HepG2 (cell line): Measurements from ENCODE around the gene NIP7. TPM values are rescaled to one million over a fixed set of nuclear protein-coding genes. Genes with fewer than 3 reads are reported as not detected.

Experiments
- CREM ChIP-seq, 2 experiments: sonication (generic) in 1 of 2; formaldehyde crosslinking in 1 of 2; IDR thresholded peaks; 2 replicates each; pipeline versions ENCODE4 v1.4.0 to v1.6.1; 2016 to 2020; ENCODE audit warnings: antibody characterized with exemption in 1 of 2, mild to moderate bottlenecking in 1 of 2, missing genetic modification reagents in 1 of 2
- HNF4G ChIP-seq, 2 experiments: sonication (generic) in 1 of 2; formaldehyde crosslinking in 1 of 2; IDR thresholded peaks; 2 replicates each; pipeline versions ENCODE4 v1.4.0 to v1.6.1; 2011 to 2020; ENCODE audit warnings: borderline replicate concordance in 2 of 2, low read depth in 2 of 2, mild to moderate bottlenecking in 2 of 2, low read length in 1 of 2, missing genetic modification reagents in 1 of 2, moderate library complexity in 1 of 2
- MTA1 ChIP-seq: sonication (generic); formaldehyde crosslinking; IDR thresholded peaks from 2 replicates; pipeline ENCODE4 v1.4.0; 2020; ENCODE audit warnings: missing genetic modification reagents, mild to moderate bottlenecking, borderline replicate concordance
- NAIF1 ChIP-seq: sonication (generic); formaldehyde crosslinking; IDR thresholded peaks from 2 replicates; pipeline ENCODE4 v1.5.0; 2020; ENCODE audit warnings: mild to moderate bottlenecking, missing genetic modification reagents, borderline replicate concordance
- NFYB ChIP-seq: sonication (generic); formaldehyde crosslinking; IDR thresholded peaks from 2 replicates; pipeline ENCODE4 v1.4.0; 2020; ENCODE audit warnings: missing genetic modification reagents
- POLR2AphosphoS2 ChIP-seq: IDR thresholded peaks from 2 replicates; pipeline ENCODE4 v1.6.1; 2011; ENCODE audit warnings: low read depth, low read length, improper control_type of control experiment
- RBAK ChIP-seq: sonication (generic); formaldehyde crosslinking; IDR thresholded peaks from 2 replicates; pipeline ENCODE4 v1.5.1; 2020; ENCODE audit warnings: mild to moderate bottlenecking, missing genetic modification reagents
- SCMH1 ChIP-seq: sonication (generic); formaldehyde crosslinking; IDR thresholded peaks from 2 replicates; pipeline ENCODE4 v1.9.0; 2021; ENCODE audit warnings: missing genetic modification reagents, mild to moderate bottlenecking, borderline replicate concordance
- SNAI1 ChIP-seq: sonication (generic); formaldehyde crosslinking; IDR thresholded peaks from 2 replicates; pipeline ENCODE4 v1.5.0; 2020; ENCODE audit warnings: mild to moderate bottlenecking, missing genetic modification reagents, borderline replicate concordance
- ZBTB49 ChIP-seq: sonication (generic); formaldehyde crosslinking; IDR thresholded peaks from 2 replicates; pipeline ENCODE4 v1.4.0; 2020; ENCODE audit warnings: missing genetic modification reagents, borderline replicate concordance
- ZBTB7A ChIP-seq: sonication (generic); formaldehyde crosslinking; IDR thresholded peaks from 2 replicates; pipeline ENCODE4 v1.8.0; 2022; ENCODE audit warnings: mild to moderate bottlenecking, missing genetic modification reagents
- ZNF513 ChIP-seq: sonication (generic); formaldehyde crosslinking; conservative IDR thresholded peaks from 2 replicates; pipeline ENCODE4 v1.5.0; 2020; ENCODE audit warnings: missing genetic modification reagents
- ZNF597 ChIP-seq: sonication (generic); formaldehyde crosslinking; IDR thresholded peaks from 2 replicates; pipeline ENCODE4 v1.5.0; 2020; ENCODE audit warnings: missing genetic modification reagents
- ZNF816 ChIP-seq: sonication (generic); formaldehyde crosslinking; IDR thresholded peaks from 2 replicates; pipeline ENCODE4 v1.8.0; 2022; ENCODE audit warnings: missing genetic modification reagents, mild to moderate bottlenecking, borderline replicate concordance
- polyA plus RNA-seq, 8 experiments: library from polyadenylated mRNA; depleted of rRNA in 3 of 8; stranded (reverse) in 7 of 8; unstranded in 1 of 8; fragments of >200 nt; fragmentation: Illumina TruSeq in 4 of 8; extraction: Trizol in 4 of 8; gene quantifications; 2 replicates each; pipeline versions ENCODE4 v1.2.1 to v1.2.3, GENCODE V29; 2011 to 2016; ENCODE audit warnings: low read depth in 4 of 8, missing spikeins in 1 of 8, mixed read lengths in 1 of 8; ENCODE audit not compliant: insufficient read depth in 1 of 8
- total RNA-seq, 5 experiments: library from RNA; depleted of rRNA; stranded (reverse); fragments of >200 nt; fragmentation: Illumina TruSeq; extraction: Trizol; gene quantifications; 2 replicates each; pipeline ENCODE4 v1.2.3, GENCODE V29; 2016; ENCODE audit warnings: low read depth in 1 of 5
- TF ChIP-seq, protein P1 (sequence below): IDR thresholded peaks from 2 replicates; pipeline ENCODE4 v1.6.1; 2016; ENCODE audit warnings: missing compliant biosample characterization, missing genetic modification reagents, borderline replicate concordance
- TF ChIP-seq, protein P2 (sequence below): sonication (generic); formaldehyde crosslinking; IDR thresholded peaks from 2 replicates; pipeline ENCODE4 v1.4.0; 2020; ENCODE audit warnings: missing genetic modification reagents, borderline replicate concordance

The NIP7 gene
- total and polyA plus RNA-seq, 2 of the 13 experiments (the other 11 are each of a cell fraction or from before 2014, with no cell fraction given) = 15.3 to 114 TPM

DNA sequence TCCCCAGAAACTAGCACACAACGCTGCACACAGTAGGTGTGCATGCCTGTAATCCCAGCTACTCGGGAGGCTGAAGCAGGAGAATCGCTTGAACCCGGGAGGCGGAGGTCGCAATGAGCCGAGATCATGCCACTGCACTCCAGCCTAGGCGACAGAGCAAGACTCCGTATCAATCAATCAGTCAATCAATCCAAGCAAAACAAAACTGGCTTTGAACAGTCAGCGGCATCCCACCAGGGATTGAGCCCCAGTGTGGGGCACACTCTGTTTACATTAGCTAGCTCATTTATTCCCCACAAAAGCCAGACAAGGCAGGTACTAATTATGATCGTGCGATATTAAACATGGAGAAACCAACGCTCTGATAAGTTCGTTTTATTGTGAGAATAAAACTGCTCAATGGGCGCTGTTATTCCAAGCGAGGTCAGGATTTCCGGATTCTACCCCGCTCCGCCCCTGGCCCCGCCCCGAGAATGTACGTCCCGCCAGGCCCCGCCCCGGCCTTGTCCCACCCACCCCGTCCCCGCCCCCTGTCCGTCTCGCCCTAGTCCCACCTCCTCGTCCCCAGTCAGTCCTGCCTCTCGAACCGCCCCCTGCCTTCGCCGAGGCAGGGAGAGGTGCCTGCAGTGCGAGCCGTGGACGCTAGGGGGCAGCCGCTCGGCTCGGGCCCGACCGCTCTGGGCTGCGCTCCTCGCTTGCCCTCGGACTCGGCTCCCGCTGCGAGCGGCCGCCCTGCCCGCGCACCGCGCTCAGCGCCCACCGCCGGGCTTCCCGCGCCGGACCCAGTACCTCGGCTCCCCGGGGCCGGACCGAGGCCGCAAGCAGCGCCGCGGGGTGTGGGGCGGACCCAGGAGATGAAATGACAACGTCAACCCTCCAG lies 28.7 kb upstream of the NIP7 start, which contains the start of gene VPS4A (continued):
- TF ChIP-seq, protein P1, sequence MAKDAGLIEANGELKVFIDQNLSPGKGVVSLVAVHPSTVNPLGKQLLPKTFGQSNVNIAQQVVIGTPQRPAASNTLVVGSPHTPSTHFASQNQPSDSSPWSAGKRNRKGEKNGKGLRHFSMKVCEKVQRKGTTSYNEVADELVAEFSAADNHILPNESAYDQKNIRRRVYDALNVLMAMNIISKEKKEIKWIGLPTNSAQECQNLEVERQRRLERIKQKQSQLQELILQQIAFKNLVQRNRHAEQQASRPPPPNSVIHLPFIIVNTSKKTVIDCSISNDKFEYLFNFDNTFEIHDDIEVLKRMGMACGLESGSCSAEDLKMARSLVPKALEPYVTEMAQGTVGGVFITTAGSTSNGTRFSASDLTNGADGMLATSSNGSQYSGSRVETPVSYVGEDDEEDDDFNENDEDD (CRISPR knock-in tag) = peak; percentile 68; the same call in 1 of the 2 replicates
- TF ChIP-seq SCMH1 (CRISPR knock-in tag) = no peak
- TF ChIP-seq NFYB (CRISPR knock-in tag) = no peak
- TF ChIP-seq ZBTB7A (CRISPR knock-in tag) = no peak
- no peak for TF ChIP-seq POLR2AphosphoS2
- no peak for TF ChIP-seq NAIF1 (CRISPR knock-in tag)
- TF ChIP-seq, protein P2, sequence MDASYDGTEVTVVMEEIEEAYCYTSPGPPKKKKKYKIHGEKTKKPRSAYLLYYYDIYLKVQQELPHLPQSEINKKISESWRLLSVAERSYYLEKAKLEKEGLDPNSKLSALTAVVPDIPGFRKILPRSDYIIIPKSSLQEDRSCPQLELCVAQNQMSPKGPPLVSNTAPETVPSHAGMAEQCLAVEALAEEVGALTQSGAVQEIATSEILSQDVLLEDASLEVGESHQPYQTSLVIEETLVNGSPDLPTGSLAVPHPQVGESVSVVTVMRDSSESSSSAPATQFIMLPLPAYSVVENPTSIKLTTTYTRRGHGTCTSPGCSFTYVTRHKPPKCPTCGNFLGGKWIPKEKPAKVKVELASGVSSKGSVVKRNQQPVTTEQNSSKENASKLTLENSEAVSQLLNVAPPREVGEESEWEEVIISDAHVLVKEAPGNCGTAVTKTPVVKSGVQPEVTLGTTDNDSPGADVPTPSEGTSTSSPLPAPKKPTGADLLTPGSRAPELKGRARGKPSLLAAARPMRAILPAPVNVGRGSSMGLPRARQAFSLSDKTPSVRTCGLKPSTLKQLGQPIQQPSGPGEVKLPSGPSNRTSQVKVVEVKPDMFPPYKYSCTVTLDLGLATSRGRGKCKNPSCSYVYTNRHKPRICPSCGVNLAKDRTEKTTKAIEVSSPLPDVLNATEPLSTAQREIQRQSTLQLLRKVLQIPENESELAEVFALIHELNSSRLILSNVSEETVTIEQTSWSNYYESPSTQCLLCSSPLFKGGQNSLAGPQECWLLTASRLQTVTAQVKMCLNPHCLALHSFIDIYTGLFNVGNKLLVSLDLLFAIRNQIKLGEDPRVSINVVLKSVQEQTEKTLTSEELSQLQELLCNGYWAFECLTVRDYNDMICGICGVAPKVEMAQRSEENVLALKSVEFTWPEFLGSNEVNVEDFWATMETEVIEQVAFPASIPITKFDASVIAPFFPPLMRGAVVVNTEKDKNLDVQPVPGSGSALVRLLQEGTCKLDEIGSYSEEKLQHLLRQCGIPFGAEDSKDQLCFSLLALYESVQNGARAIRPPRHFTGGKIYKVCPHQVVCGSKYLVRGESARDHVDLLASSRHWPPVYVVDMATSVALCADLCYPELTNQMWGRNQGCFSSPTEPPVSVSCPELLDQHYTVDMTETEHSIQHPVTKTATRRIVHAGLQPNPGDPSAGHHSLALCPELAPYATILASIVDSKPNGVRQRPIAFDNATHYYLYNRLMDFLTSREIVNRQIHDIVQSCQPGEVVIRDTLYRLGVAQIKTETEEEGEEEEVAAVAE (CRISPR knock-in tag) = peak; percentile 76; the same call in 1 of the 2 replicates
- TF ChIP-seq RBAK (CRISPR knock-in tag) = no peak
- TF ChIP-seq ZBTB49 (CRISPR knock-in tag) = no peak
- no peak for TF ChIP-seq MTA1 (CRISPR knock-in tag)
- peak; percentile 41; the same call in 1 of the 2 replicates for TF ChIP-seq ZNF816
- TF ChIP-seq CREM (IDR thresholded peaks at IDR 0.05) = no peak
- TF ChIP-seq CREM (CRISPR knock-in tag; IDR thresholded peaks at IDR 0.05) = no peak
- TF ChIP-seq HNF4G (IDR thresholded peaks at IDR 0.05; ENCODE audit: borderline replicate concordance, low read depth, low read length) = no peak; the same call in 1 of the 2 replicates
- TF ChIP-seq HNF4G (CRISPR knock-in tag; IDR thresholded peaks at IDR 0.05; ENCODE audit: borderline replicate concordance, low read depth) = no peak
- TF ChIP-seq ZNF597 (CRISPR knock-in tag) = no peak
- 0 out of 2 replicates have a peak, but pooled peaks have one; percentile 65 for TF ChIP-seq ZNF513 (CRISPR knock-in tag)
- no peak for TF ChIP-seq SNAI1 (CRISPR knock-in tag)
